ENCODE measurements around the gene MIB1.
"Not testable (repeated sequence)": the region's sequence is repeated elsewhere in the genome, so short reads cannot be mapped to it uniquely, and the experiment has no call there.

MIB1 gene

DNA sequence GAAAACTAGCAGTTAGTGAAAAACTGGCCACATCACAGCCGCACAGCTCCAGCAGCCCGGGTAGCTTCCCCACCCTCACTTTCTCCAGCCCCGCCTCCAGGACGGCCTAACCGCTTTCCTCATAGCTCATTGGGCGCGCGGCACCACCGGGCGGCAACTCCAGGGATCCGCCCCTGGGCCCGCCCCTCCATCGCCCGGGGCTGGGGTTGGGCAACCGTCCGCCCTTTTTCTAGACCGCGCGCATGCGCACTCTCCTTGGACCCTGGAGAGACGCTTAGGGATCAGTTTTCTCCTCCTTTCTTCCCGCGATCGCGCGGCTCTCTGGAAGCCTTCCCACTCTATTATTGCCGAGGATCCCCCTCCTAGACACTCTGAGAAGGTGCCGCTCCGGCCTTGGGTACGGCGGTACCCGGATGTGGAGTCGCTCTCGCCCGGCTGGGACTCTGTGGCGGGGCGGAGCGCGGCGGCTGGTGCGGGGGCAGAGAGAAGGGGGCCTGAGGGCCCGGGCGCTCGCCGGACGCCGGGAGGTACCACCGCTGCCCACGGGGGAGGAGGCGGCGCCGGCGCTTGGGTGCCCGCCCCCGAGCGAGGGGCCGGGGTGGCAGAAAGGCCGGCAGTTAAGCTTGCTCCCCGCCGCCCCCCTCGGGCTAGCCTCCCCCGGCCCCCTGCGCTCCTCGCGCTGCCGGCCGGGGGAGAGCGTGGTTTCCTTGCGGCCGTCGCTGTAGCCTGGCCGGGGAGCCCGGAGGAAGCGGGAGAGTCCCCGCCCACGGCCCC lies at the start of gene MIB1:
Gene MIB1 (plus strand): TSS at position 255 of the 774 bp plus-strand sequence. CDS start 792 bp downstream, outside the sequence.
- DNase-seq (ENCODE audit: low read depth in 1 of 2, low spot score in 1 of 2): peak; percentile 95 to 98

DNA sequence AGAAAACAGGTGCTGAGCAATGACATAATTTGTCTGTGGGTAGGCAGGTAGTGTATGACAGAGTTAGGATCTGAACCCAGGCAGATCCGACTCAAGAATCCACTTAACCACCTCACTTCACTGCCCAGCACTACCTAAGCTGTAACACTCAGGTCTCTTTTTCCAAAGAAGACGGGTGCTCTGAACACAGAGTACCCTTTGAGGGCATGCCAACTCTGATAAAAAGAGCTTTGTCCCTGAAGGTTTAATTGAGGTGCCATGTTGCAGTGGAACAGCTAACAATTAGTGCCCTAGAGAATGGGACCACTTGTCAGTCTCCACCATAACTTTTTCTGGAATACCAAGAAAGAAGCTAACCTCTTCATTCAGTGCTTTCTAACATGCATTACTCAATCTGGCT lies 47.3 kb upstream of the MIB1 start:
- DNase-seq (ENCODE audit: low read depth in 1 of 2, low spot score in 1 of 2): no peak

DNA sequence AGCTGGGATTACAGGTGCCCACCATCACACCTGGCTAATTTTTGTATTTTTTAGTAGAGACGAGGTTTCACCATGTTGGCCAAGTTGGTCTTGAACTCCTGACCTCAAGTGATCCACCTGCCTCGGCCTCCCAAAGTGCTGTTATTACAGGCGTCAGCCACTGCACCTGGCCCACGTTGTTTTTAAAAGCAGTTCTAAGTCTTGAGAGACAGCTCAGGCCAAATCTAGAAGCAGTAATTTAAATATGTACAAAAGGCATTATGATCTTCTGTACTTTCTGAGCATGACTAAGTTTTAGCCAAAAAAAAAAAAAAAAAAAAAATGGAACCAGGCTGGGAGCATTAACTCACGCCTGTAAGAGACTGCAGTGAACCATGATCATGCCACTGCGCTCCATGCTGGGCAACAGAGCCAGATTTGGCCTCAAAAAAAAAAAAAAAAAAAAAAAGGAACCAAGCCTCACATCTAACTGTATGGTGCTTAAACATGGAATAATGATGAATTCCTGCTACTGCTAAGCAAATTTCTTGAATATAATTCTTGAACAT lies 40.0 kb upstream of the MIB1 start:
- DNase-seq (ENCODE audit: low read depth in 1 of 2, low spot score in 1 of 2): no peak

DNA sequence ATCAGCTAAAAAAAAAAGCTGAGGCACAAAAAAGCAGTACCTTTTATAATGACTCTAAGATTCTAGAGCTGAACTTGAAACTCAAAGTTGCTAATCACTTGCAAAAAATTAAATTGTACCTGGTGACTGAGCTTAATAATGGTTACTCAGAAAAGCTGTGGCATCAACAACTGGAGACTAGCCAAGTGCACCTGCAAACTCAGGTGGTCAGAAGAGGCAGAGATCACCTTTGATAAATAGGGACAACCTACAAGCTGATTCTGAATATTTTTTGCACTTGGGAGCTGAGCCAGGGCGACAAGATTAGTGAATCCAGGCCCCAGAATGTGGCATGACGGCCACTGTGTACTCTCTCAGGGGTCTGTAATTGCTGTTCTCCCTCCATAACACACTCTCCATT lies 39.0 kb upstream of the MIB1 start:
- DNase-seq (ENCODE audit: low read depth in 1 of 2, low spot score in 1 of 2): no peak

DNA sequence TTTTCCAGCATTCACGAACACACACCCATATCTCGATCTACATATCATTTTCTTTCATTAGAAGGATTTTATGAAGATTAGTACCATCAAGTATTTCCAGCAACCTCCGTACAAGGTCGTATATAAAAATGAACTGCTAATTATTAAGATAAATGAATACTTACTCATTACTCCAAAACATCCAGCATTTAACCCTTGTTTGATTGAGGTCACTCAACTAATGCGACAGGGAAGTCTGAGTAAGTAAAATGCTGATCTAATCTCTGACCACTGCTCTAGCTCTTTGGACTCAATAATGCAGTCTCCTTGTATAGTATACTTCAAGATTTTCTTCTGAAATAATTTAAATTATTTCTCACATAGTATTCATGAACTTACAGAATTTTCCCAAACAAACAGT lies 38.0 kb upstream of the MIB1 start:
- DNase-seq (ENCODE audit: low read depth in 1 of 2, low spot score in 1 of 2): no peak

DNA sequence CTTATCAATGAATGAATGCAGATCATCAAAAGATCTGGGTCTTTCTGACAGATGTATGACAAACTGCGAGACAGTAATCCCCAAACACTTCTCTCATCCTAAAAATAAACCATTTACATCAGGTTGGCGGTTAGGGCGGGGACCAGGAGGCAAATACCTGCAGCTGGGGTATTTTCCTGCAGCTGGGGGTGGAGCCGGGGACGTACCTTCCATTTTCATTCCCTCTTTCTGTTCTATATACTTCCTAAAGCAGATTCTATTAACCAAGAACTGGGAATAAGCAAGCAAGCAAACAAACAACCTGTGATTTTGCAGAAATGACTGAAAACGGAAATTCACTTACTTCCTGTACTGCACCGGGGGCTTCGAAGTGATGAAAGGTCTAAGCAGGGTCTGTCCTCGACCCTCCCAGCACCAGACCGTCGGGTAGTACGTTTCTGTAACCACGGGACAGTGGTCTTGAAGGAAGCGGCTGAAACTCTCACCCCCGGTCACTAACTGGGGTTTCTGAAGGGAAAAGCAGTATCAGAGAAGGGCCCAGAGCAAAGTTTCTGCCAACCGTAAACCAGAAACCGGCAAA lies 37.3 kb upstream of the MIB1 start:
- no peak for DNase-seq (ENCODE audit: low read depth in 1 of 2, low spot score in 1 of 2)

DNA sequence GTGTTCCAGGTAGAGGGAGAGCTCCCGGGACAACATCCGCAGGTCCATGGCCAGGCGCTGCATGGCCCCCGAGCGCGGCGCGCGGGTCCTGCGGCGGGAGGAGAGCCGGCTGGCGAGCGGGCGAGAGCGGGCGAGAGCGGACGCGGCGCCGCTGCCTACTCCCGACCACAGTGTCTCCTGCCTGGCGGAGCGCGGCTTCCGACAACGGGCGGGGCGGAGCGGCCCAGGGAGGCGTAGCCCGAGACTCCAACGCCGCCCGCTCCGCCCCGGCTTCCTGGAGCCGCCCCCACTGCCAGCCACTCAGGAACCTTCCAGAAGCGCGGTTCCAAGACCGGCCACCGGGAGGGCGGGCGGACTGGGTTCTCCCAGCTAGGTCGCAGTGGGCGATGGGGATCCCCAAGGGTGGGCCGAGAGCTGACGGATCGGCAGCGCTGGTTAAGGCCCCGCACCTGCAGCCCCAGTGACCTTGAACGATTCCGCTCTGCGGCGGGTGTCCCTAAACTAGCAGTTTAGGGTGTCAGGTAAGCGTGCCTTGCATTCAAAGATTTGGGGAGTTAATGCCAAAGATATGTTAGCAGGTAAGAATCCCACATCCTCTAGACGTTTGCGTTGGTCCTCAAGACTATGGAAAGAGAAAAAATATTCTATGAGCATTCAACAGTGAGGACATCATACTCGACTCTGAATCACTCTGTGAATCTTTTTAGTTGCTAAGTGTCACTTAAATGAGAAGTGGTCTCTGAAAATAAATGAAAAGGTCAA lies 35.8 kb upstream of the MIB1 start, which contains the start of gene ABHD3:
Gene ABHD3 (minus strand): TSS at position 172 of the 762 bp plus-strand sequence. CDS start 109 bp downstream, at position 63.
- peak; percentile 70 to 84 for DNase-seq (ENCODE audit: low read depth in 1 of 2, low spot score in 1 of 2)

DNA sequence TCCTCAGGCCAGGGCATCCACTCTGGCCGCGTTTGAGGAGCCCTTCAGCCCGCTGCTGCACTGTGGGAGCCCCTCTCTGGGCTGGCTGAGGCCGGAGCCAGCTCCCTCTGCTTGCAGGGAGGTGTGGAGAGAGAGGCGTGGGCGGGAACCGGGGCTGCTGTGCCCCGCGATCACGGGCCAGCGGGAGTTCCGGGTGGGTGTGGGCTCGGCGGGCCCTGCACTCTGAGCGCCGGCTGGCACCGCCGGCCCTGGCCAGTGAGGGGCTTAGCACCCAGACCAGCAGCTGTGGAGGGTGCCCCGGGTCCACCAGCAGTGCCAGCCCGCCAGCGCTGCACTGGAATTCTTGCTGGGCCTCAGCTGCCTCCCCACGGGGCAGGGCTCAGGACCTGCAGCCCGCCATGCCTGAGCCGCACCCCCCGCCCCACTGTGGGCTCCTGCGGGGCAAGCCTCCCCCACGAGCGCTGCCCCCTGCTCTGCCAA lies 34.2 kb upstream of the MIB1 start:
- DNase-seq (ENCODE audit: low read depth in 1 of 2, low spot score in 1 of 2): no peak

DNA sequence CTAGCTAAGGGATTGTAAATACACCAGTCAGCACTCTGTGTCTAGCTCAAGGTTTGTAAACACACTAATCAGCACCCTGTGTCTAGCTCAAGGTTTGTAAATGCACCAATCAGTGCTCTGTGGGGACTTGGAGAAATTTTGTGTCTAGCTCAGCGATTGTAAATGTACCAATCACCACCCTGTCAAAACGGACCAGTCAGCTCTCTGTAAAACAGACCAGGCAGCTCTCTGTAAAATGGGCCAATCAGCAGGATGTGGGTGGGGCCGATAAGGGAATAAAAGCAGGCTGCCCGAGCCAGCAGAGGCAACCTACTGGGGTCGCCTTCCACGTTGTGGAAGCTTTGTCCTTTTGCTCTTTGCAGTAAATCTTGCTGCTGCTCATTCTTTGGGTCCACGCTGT lies 33.5 kb upstream of the MIB1 start:
- DNase-seq (ENCODE audit: low read depth in 1 of 2, low spot score in 1 of 2): not testable (repeated sequence)

DNA sequence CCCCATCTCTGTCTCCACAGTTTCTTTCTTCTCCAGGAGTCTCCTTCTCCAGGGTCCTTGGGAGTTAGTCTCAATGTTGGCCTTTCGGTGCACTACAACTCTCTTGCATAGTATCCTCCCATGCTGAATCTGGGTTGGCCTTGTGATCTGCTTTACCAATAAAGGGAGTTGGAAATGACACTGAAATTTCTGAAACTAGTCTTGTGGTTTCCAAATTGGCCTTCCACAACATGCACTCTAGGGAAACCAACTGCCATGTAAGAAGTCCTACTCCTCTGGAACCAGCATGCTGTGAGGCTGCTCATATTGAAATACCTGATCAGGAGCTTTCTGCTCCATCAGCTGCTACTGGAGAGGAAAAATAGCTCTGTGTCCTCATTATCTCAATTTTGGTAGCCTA lies 26.1 kb upstream of the MIB1 start:
- DNase-seq (ENCODE audit: low read depth in 1 of 2, low spot score in 1 of 2): no peak

DNA sequence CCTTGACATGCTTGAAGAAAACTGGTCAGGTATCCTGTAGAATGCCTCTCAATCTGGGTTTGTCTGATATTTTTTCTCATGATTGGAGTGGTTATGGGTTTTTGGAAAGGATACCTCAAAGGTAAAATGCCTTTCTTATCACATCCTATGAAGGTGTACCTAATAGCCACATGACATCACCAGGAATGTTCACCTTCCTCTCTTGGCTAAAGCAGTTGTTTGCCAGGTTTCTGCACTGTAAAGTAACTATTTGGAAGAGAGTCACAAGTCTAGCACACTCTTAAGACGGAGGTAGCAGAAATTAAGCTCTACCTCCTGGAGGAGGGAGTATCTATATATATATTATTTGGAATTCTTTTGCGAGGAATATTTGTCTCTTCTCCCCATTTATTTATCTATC lies 17.9 kb upstream of the MIB1 start:
- DNase-seq (ENCODE audit: low read depth in 1 of 2, low spot score in 1 of 2): no peak

DNA sequence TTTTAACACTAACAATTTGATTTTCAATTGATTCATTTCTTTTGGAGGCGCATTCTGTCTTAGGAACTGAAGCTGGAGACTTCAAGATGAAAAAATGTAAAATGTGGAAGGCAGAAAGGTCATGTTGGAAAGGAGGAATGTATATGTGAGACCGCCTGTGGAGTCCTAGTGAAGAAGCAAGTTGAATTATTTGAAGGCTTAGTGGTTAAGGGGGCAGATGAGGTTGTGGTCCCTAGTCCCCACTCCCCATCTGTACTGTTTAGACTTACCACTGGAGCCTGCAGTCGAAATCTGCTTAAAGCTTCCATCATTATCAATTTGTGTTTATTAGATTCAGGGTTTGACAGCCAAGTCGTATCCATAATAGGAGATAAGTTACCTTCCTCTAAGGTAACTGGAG lies 15.4 kb upstream of the MIB1 start:
- DNase-seq (ENCODE audit: low read depth in 1 of 2, low spot score in 1 of 2): no peak

DNA sequence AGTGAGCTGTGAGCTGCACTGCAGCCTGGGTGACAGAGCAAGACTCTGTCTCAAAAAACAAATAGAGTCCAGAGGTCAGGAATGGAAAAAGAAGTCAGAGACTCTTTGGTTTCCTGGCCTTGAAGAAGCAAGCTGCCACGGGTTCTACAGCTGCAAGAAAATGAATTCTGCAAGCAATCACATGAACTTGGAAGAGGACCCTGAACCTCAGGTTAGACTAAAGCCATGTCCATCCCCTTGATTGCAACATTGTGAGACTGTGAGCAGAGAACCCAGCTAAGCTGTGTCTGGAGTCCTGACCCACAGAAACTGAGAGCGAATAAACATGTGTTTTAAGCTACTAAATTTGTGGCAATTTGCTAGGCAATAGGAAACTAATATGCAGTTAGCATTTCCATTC lies 12.9 kb upstream of the MIB1 start:
- DNase-seq (ENCODE audit: low read depth in 1 of 2, low spot score in 1 of 2): no peak

DNA sequence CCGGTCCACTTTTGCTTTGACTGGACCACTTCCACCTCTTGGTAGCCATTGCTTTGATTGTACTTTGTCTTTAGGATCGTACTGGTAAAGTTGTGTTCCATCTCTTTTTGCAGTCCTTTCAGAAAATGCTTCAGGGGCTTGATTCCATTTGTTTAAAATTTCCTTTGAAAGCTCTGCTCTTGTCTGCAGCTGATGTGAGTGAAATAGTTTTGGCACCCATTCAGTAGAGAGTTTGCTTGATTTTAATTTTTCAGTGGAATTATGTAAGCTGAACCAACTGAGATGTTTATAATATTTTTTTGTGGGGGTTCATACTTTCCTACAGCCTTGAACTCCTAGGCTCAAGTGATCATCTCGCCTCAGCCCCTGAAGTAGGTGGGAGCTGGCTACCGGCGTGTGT lies 7.6 kb upstream of the MIB1 start:
- DNase-seq (ENCODE audit: low read depth in 1 of 2, low spot score in 1 of 2): no peak

DNA sequence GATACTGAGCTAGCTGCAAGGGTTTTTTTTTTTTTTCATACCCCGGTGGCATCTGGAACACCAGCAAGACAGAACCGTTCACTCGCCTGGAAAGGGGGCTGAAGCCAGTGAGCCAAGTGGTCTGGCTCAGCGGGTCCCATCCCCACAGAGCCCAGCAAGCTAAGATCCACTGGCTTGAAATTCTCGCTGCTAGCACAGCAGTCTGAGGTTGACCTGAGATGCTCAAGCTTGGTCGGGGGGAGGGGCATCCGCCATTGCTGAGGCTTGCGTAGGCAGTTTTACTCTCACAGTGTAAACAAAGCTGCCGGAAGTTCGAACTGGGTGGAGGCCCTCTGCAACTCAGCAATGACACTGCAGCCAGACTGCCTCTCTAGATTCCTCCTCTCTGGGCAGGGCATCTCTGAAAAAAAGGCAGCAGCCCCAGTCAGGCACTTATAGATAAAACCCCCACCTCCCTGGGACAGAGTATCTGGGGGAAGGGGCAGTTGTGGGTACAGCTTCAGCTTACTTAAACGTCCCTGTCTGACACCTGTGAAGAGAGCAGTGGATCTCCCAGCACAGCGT lies 5.1 kb upstream of the MIB1 start:
- peak in 1 of 2 donors; percentile 15 for DNase-seq (ENCODE audit: low read depth in 1 of 2, low spot score in 1 of 2)

DNA sequence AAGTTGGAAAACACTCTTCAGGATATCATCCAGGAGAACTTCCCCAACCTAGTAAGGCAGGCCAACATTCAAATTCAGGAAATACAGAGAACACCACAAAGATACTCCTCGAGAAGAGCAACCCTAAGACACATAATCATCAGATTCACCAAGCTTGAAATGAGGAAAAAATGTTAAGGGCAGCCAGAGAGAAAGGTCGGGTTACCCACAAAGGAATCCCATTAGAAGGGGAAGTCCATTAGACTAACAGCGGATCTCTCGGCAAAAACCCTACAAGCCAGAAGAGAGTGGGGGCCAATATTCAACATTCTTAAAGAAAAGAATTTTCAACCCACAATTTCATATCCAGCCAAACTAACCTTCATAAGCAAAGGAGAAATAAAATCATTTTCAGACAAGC lies 3.7 kb upstream of the MIB1 start:
- not testable (repeated sequence) for DNase-seq (ENCODE audit: low read depth in 1 of 2, low spot score in 1 of 2)

DNA sequence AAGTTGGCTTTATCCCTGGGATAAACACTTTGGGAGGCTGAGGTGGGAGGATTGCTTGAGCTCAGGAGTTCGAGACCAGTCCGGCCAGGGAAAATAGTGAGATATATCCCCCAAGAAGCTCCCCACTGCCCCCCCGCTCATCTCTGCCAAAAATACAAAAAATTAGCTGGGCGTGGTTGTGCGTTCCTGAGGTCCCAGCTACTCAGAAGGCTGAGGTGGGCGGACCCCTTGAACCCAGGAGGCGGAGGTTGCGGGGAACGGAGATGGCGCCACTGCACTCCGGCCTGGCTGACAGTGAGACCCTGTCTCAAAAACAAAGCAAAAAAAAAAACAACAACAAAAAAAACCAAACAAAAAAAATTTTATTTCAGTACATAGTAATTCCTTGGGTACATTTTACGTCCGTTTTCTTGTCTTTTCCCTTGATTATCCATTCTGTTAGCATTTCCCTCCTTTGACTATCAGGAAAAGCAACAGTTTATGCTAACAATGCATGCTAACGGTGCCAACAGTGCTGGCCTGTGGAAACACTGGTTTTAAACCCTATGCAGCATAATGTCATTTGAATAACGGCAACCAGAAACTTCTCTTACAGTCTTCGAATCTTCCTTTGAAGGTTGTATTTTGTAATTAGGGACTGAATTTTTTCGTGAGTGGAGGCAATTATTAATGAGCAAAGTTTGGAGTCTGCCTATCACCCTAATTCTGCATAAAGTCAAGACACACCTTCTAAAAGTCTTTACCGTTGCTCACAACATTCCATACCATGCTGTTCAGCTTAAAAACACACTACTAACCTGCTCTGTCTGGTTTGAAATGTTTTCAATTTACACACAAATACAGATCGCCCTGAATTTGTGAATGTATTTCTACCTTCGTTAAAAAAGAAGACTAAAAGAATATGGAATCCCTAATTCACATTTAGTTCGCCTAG lies 721 bp upstream of the MIB1 start:
- DNase-seq (ENCODE audit: low read depth in 1 of 2, low spot score in 1 of 2): no peak

DNA sequence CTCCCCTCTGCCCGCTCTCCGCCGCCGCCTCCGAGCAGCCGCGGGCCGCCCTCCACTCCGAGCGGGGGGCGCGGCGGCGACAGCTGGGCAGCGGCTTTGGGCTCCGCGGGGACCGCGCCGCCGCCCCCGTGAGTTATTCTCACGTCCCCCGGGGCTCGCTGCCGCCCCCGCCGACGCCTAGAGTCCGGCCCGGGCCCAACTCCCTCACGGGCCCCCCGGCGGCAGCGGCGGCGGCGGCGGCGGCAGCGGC lies 645 bp downstream of the MIB1 start:
- no peak for DNase-seq (ENCODE audit: low read depth in 1 of 2, low spot score in 1 of 2)

DNA sequence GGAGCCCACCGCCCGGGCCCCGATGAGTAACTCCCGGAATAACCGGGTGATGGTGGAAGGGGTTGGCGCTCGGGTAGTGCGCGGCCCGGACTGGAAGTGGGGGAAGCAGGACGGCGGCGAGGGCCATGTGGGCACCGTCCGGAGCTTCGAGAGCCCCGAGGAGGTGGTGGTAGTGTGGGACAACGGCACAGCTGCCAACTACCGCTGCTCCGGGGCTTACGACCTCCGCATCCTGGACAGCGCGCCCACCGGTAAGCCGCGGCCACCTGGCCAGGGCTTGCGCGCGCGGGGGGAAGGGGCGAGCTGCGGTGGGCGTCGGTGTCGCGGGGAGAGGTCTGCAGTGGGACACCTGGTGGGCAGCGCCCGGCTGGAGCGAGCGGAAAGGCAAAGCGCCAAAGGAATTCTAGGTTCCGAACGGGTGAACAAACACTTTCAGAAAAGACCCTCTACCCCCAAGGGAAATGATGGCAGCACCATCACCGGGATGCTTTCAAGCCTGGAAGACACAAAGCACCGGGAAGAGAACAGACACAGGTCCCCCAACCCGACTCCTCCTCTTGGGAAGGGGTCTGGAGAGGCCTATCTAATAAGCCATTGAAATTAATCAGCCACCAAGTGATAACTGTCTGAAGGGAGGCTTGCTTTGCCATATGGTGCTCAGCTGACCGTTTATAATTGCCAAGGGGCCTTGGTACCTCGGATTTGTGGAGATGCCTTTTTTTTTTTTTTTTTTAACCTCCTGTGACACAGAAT lies 1.1 kb downstream of the MIB1 start:
- peak in 1 of 2 donors; percentile 15 for DNase-seq (ENCODE audit: low read depth in 1 of 2, low spot score in 1 of 2)

DNA sequence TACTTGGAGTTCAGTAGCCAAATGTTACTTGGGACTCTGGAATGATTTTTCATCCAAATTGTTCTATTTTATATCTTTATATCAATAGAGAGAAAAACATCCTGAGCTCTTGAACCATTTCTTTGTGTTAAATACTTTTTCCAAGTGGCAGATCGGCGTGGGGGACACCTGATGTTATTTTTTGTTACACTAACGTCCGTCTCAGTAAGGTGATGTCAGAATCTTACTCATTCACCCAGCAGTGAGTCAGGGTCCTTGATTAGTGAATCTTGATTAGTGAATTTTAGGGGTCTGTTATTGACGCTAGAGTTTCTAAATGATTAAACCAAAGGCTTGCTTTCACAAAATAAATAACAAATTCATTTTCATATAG lies 1.7 kb downstream of the MIB1 start:
- DNase-seq (ENCODE audit: low read depth in 1 of 2, low spot score in 1 of 2): no peak
